ENCODE data around the gene RASGRP1.

- TF ChIP-seq TCF7 (CRISPR knock-in tag; IDR thresholded peaks at IDR 0.05; ENCODE audit: low read depth) (no peak), CREB1 (CRISPR knock-in tag; IDR thresholded peaks at IDR 0.05) (no peak)
Observed at GRCh38 chr15:38440353-38441129, 124.1 kb downstream of the RASGRP1 start.
